Karpas-422 (cell line): ENCODE results near the gene AKNA. TPM values are rescaled to one million over a fixed set of nuclear protein-coding genes. Genes with fewer than 3 reads are reported as not detected.

Experiments
- DNase-seq: peaks from one replicate; pipeline ENCODE4 v3.0.0-alpha.2; 2015
- H2AFZ ChIP-seq: fragments of 200-600 bp; sonication (generic); 2 replicates; pipeline ENCODE4 v1.6.1; 2014; ENCODE audit warnings: antibody characterized with exemption, low read length, mixed read lengths
- H3K27ac ChIP-seq: fragments of 200-600 bp; sonication (generic); 2 replicates; pipeline ENCODE4 v1.5.1; 2014; ENCODE audit warnings: mild to moderate bottlenecking, low read length, moderate library complexity
- H3K27me3 ChIP-seq: fragments of 200-600 bp; sonication (generic); 2 replicates; pipeline ENCODE4 v1.6.1; 2014; ENCODE audit warnings: low read length, mixed read lengths
- H3K36me3 ChIP-seq: fragments of 200-600 bp; sonication (generic); 2 replicates; pipeline ENCODE4 v1.6.1; 2014; ENCODE audit warnings: low read length, mixed read lengths; ENCODE audit not compliant: insufficient read depth
- H3K4me1 ChIP-seq: fragments of 200-600 bp; sonication (generic); 2 replicates; pipeline ENCODE4 v1.6.1; 2014; ENCODE audit warnings: mild to moderate bottlenecking, low read length, mixed read lengths
- H3K4me2 ChIP-seq: fragments of 200-600 bp; sonication (generic); 2 replicates; pipeline ENCODE4 v1.6.1; 2014; ENCODE audit warnings: low read length, low read depth, mild to moderate bottlenecking; ENCODE audit not compliant: poor library complexity, severe bottlenecking
- H3K4me3 ChIP-seq: fragments of 200-600 bp; sonication (generic); 2 replicates; pipeline ENCODE4 v1.5.1; 2014; ENCODE audit warnings: mild to moderate bottlenecking, antibody characterized with exemption, low read length, mixed read lengths
- H3K79me2 ChIP-seq: fragments of 200-600 bp; sonication (generic); 2 replicates; pipeline ENCODE4 v1.6.1; 2014; ENCODE audit warnings: mild to moderate bottlenecking, low read length, mixed read lengths
- H3K9ac ChIP-seq: fragments of 200-600 bp; sonication (generic); 2 replicates; pipeline ENCODE4 v1.6.0; 2014; ENCODE audit warnings: low read length
- H3K9me2 ChIP-seq: fragments of 200-600 bp; sonication (generic), shearing (Covaris generic); replicated peaks from 2 replicates; pipeline ENCODE4 v1.6.0; 2014; ENCODE audit warnings: mild to moderate bottlenecking, low read length, moderate library complexity; ENCODE audit not compliant: insufficient read depth
- H3K9me3 ChIP-seq: fragments of 300-700, 200-600 bp; sonication (generic); 2 replicates; pipeline ENCODE4 v1.6.1; 2014; ENCODE audit warnings: low read length, mixed read lengths
- H4K20me1 ChIP-seq: fragments of 200-600 bp; sonication (generic); 2 replicates; pipeline ENCODE4 v1.6.1; 2014; ENCODE audit warnings: mild to moderate bottlenecking, antibody characterized with exemption, low read length, low read depth; ENCODE audit not compliant: insufficient read depth
- total RNA-seq: library from RNA; depleted of rRNA; stranded (reverse); fragments of >200 nt; shearing (Covaris generic); gene quantifications from 2 replicates; pipeline ENCODE4 v1.2.3, GENCODE V29; 2014; ENCODE audit warnings: low replicate concordance

AKNA gene
- total RNA-seq, 1 experiment from 2014 or later = 77.9 TPM

- no peaks in the 10 kb centered on the region for H3K27me3 ChIP-seq
- no peak overlapping the region for H3K4me2 ChIP-seq
- H4K20me1 ChIP-seq = no peaks in the 10 kb centered on the region
- no peaks in the 10 kb centered on the region for H3K79me2 ChIP-seq
- H3K4me1 ChIP-seq = no peaks in the 10 kb centered on the region
- H3K9ac ChIP-seq = no peak overlapping the region
- H3K9me2 ChIP-seq = no peaks in the 10 kb centered on the region
- H3K36me3 ChIP-seq = no peaks in the 10 kb centered on the region
- H2AFZ ChIP-seq = no peak overlapping the region
- no peaks in the 10 kb centered on the region for H3K9me3 ChIP-seq
- no peak overlapping the region for H3K27ac ChIP-seq
- no peak overlapping the region for H3K4me3 ChIP-seq
- DNase-seq = no peak
Measured at GRCh38 chr9:114423181-114423580, 35.4 kb upstream of the AKNA start.

- DNase-seq = no peak
- no peak overlapping the region for H3K9ac ChIP-seq
- no peaks in the 10 kb centered on the region for H3K79me2 ChIP-seq
- no peaks in the 10 kb centered on the region for H3K4me1 ChIP-seq
- H3K27ac ChIP-seq = no peak overlapping the region
- H3K9me2 ChIP-seq = no peaks in the 10 kb centered on the region
- H3K4me3 ChIP-seq = no peak overlapping the region
- no peak overlapping the region for H3K4me2 ChIP-seq
- no peak overlapping the region for H2AFZ ChIP-seq
- H3K9me3 ChIP-seq = no peaks in the 10 kb centered on the region
- H4K20me1 ChIP-seq = no peaks in the 10 kb centered on the region
- H3K27me3 ChIP-seq = no peaks in the 10 kb centered on the region
- no peaks in the 10 kb centered on the region for H3K36me3 ChIP-seq
Measured at GRCh38 chr9:114421147-114421546, 33.4 kb upstream of the AKNA start.

- Histone ChIP-seq H4K20me1 (no peaks in the 10 kb centered on the region), H3K36me3 (no peaks in the 10 kb centered on the region), H3K9ac (no peak overlapping the region), H3K4me3 (no peak overlapping the region), H3K27me3 (no peaks in the 10 kb centered on the region), H3K4me1 (no peaks in the 10 kb centered on the region), H3K9me2 (no peaks in the 10 kb centered on the region), H3K4me2 (no peak overlapping the region), H3K27ac (no peak overlapping the region), H3K9me3 (no peaks in the 10 kb centered on the region), H2AFZ (no peak overlapping the region), H3K79me2 (no peaks in the 10 kb centered on the region)
- no peak for DNase-seq
Measured at GRCh38 chr9:114419796-114420195, 32.0 kb upstream of the AKNA start.

- Histone ChIP-seq H3K4me3 (no peak overlapping the region), H3K4me2 (no peak overlapping the region)
- no peak for DNase-seq
Measured at GRCh38 chr9:114418053-114418452, 30.3 kb upstream of the AKNA start.

GRCh38 chr9:114417511-114417910, 29.7 kb upstream of the AKNA start:
- Histone ChIP-seq H2AFZ (no peak overlapping the region), H3K36me3 (no peaks in the 10 kb centered on the region), H3K79me2 (no peaks in the 10 kb centered on the region), H3K4me1 (no peaks in the 10 kb centered on the region), H4K20me1 (no peaks in the 10 kb centered on the region), H3K9me3 (no peaks in the 10 kb centered on the region), H3K4me3 (no peak overlapping the region), H3K27me3 (no peaks in the 10 kb centered on the region), H3K9me2 (no peaks in the 10 kb centered on the region), H3K4me2 (no peak overlapping the region), H3K27ac (no peak overlapping the region), H3K9ac (no peak overlapping the region)
- no peak for DNase-seq

More at GRCh38 chr9:114418053-114418452, 30.3 kb upstream of the AKNA start:
- Histone ChIP-seq H3K9me2 (no peaks in the 10 kb centered on the region), H3K27me3 (no peaks in the 10 kb centered on the region), H3K79me2 (no peaks in the 10 kb centered on the region), H3K9me3 (no peaks in the 10 kb centered on the region), H3K9ac (no peak overlapping the region), H3K27ac (no peak overlapping the region), H4K20me1 (no peaks in the 10 kb centered on the region), H2AFZ (no peak overlapping the region), H3K36me3 (no peaks in the 10 kb centered on the region), H3K4me1 (no peaks in the 10 kb centered on the region)

- Histone ChIP-seq H4K20me1 (no peaks in the 10 kb centered on the region), H3K9ac (no peak overlapping the region), H3K9me2 (no peaks in the 10 kb centered on the region), H2AFZ (no peak overlapping the region), H3K4me3 (no peak overlapping the region), H3K36me3 (no peaks in the 10 kb centered on the region), H3K27ac (no peak overlapping the region), H3K4me1 (no peaks in the 10 kb centered on the region), H3K9me3 (no peaks in the 10 kb centered on the region), H3K4me2 (no peak overlapping the region), H3K27me3 (no peaks in the 10 kb centered on the region), H3K79me2 (no peaks in the 10 kb centered on the region)
- no peak for DNase-seq
Measured at GRCh38 chr9:114416906-114417305, 29.1 kb upstream of the AKNA start.

- Histone ChIP-seq H4K20me1 (no peaks in the 10 kb centered on the region), H2AFZ (no peak overlapping the region), H3K9me2 (no peaks in the 10 kb centered on the region), H3K4me2 (no peak overlapping the region), H3K9ac (no peak overlapping the region), H3K27me3 (no peaks in the 10 kb centered on the region), H3K27ac (no peak overlapping the region), H3K9me3 (no peaks in the 10 kb centered on the region), H3K4me1 (no peaks in the 10 kb centered on the region), H3K4me3 (no peak overlapping the region), H3K36me3 (no peaks in the 10 kb centered on the region), H3K79me2 (no peaks in the 10 kb centered on the region)
- DNase-seq = no peak
Measured at GRCh38 chr9:114416290-114416689, 28.5 kb upstream of the AKNA start.

GRCh38 chr9:114414346-114414745, 26.6 kb upstream of the AKNA start:
- H3K36me3 ChIP-seq = no peaks in the 10 kb centered on the region
- H2AFZ ChIP-seq = no peak overlapping the region
- H3K9me3 ChIP-seq = no peaks in the 10 kb centered on the region
- no peak overlapping the region for H3K4me2 ChIP-seq
- H3K27ac ChIP-seq = no peak overlapping the region
- no peak overlapping the region for H3K9ac ChIP-seq
- no peak for DNase-seq
- H3K4me1 ChIP-seq = no peaks in the 10 kb centered on the region
- no peaks in the 10 kb centered on the region for H3K27me3 ChIP-seq
- H3K9me2 ChIP-seq = no peaks in the 10 kb centered on the region
- no peak overlapping the region for H3K4me3 ChIP-seq
- H3K79me2 ChIP-seq = no peaks in the 10 kb centered on the region
- H4K20me1 ChIP-seq = no peaks in the 10 kb centered on the region

GRCh38 chr9:114413861-114414301, 26.1 kb upstream of the AKNA start:
- Histone ChIP-seq H3K4me2 (no peak overlapping the region), H2AFZ (no peak overlapping the region), H3K36me3 (no peaks in the 10 kb centered on the region), H3K27ac (no peak overlapping the region), H3K4me1 (no peaks in the 10 kb centered on the region), H3K9ac (no peak overlapping the region), H3K9me2 (no peaks in the 10 kb centered on the region), H4K20me1 (no peaks in the 10 kb centered on the region), H3K9me3 (no peaks in the 10 kb centered on the region), H3K79me2 (no peaks in the 10 kb centered on the region), H3K4me3 (no peak overlapping the region), H3K27me3 (no peaks in the 10 kb centered on the region)
- DNase-seq = no peak
